Measurements from ENCODE around the gene NEDD4L.
A peak's percentile ranks its signal among the peaks of the same experiment; 100 is the strongest.
"Not testable (repeated sequence)": the region's sequence is repeated elsewhere in the genome, so short reads cannot be mapped to it uniquely, and the experiment has no call there.

Gene NEDD4L

DNA sequence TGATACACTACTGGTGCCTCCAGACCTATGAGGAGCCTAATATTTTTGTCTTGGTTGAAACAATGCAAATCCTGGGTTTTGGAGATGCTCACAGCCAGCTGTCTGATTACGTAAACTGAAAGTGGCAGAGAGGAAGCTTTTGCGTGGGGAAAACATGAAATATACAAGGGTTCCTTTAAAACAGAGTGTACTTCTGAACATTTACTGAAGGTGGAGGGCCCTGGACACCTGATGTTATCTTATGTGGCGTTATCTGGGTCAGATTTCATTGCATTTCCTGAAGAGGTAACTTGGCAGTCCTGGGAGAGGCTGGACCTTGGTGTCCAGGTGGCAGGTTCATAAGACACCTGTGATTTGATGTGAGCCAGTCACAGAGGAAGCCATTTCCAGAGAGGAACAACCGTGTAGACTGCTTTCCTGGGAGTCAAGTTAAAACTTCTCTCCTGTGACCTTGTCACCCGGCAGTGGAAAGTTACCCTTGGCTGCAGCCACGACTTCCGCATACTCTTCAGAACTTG, 105.0 kb downstream of the NEDD4L start:
- no peak for DNase-seq

DNA sequence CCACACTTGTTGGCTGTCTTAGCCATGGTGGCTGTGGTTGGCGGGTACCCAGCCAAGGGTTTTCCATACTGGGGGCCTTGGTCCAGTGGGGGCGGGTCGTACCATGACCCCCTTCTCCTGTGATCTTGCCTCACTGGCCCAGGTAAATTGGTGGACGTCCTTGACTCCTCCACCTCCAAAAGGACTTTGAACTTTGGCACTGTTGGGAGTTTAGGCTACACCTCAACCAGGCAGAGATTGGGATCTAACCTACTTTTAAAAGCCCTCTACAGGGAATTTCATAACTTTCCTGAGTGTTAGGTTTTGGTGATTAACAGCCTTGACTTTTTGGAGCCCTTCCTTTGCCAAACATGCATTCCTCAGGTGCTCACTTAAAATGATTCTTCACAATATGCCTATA, 106.7 kb downstream of the NEDD4L start:
- DNase-seq, result no peak

DNA sequence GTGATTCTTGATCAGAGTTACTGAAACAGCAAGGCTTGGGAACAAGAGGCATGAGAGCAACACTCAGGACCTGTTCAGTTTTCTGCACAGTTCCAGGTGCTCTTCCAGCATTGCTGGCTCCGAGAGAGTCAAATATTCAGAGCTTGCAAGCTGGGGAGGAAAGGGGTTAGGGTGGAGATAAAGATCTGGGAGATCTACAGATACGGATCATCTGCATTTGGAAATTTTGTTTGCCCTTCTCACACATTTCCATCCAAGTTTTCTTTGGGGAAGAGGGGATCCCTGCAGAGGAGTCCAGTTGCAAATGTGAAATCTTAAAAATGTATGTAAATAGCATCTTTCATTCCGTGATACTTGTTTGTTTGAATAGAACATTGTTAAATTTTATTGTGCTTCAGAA, 108.2 kb downstream of the NEDD4L start:
- no peak for DNase-seq

DNA sequence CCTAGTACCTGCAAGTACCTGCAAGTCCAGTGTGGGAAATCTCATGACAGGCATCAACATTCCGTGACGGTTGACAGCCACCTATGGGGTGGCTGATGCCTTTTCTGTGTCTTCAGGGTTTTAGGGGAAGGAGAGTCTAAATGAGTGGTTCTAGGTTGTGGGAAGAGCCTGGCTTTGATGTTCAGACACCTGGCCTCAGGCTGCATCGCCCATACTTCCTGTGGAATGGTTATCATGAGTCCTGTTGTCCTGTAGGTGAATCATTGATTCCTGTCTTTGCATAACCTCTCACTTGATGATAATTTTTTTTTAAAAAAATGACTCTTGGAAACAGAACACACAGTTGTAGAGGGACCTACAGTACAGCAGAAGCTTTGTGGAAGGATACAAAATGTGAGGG, 108.9 kb downstream of the NEDD4L start:
- no peak for DNase-seq

DNA sequence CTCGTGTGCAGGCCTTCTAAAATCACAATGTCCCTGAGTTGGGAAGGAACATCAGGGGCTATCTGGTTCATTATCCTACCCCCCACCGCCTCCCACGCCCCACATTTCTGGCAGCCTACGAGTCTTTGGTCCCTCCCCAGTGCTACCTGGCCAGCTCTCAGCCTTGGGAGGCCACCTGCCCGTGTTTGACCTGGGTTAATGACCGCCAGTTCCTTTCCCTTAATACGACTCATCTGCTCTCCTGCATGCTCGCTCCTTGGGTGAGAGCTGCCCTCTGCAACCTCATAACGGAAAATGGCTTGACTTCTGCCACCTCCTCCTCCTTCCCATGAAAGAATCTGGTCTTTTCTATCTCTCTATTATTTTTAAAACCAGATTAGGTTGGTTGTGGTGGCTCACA, 112.5 kb downstream of the NEDD4L start:
- no peak for DNase-seq

DNA sequence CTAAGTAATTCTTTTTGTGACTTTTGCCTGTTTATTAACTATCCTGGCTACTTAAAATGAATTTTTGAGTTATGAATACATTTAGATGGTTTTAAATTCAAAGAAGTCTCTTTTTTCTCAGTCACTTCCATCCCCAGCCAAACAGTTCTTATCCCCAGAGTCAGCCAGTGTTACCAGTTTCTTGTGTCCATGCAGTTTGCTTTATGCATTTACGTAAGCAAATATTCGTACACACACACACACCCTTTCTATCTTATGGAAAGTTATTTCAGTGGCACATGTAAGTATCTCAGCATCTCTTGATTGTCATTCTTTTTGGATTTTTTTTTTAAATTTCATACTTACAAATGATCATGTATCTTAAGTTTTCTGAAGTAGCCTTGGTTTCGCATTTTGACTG, 113.2 kb downstream of the NEDD4L start:
- DNase-seq, result no peak

DNA sequence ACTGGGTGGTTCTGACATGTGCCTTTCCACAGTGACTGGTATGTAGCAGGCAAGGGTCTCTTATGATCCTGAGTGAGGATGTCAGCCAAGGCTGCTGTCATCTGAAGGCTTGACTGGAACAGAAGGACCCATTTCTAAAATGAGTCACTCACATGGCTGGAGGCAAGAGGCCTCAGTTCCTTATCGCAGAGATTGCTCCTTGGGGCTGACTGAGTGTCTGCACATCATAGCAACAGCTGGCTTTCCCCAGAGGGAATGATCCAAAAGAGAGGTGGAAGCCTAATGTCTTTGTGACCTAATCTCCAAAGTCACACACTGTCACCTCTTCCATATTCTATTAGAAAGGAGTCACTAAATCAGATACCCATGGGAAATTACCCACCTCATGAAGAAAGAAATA, 114.0 kb downstream of the NEDD4L start:
- no peak for DNase-seq

DNA sequence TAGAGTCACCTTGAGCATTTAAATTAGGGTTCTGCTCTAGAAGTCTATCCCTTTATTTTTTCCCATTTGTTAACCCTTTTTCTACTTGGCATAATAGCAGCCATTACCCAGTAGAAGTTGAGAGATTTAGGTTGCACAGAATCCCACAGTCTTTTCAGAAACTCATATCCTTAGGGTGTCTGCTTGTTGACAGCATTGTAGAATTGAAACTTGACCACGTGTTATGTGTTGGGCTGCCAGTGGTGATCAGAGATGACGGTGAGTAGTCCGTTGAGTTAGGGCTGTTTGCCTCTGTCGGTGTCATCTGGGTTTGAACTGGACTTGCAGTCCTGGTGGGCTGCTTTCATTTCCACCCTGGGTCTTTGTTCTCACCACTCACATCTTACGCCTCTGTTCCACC, 114.4 kb downstream of the NEDD4L start:
- DNase-seq, result no peak

DNA sequence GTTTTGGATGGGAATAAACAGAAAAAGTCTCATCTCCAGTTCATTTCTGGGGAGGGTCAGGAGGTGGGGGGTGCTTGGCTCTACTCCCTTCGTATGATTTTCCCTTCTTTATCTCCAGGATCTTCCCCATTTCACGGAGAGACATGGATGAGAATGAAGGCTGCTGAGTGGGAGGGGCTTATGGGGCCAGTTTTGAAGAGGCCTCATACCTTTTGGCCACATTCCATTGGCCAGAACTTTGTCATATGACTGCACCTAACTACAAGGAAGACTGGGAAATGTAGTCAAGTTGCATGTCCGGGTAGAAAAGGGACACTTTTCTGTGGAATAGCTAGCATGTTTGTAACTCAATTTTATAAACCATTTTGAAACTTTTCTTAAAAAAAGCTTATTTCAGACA, 117.6 kb downstream of the NEDD4L start:
- no peak for DNase-seq

DNA sequence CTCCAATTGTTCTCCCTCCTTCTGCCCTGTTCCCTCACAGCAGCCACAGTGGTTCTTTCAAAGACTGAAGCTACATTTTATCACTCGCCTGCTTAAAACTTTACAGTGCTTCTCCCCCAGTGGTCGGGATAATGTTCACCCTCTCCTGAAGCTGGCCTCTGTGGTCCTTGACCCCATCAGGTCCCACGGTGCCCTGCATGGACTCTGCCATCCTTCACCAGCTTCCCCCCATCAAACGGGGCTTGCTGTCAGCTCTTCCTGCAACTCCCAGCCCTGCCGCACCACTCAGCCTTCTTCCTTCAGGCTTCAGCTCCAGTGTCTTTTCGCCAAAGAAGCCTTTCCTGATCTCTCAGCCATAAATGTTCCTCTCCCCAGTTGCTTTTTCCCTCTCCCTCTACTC, 118.1 kb downstream of the NEDD4L start:
- DNase-seq, result no peak

DNA sequence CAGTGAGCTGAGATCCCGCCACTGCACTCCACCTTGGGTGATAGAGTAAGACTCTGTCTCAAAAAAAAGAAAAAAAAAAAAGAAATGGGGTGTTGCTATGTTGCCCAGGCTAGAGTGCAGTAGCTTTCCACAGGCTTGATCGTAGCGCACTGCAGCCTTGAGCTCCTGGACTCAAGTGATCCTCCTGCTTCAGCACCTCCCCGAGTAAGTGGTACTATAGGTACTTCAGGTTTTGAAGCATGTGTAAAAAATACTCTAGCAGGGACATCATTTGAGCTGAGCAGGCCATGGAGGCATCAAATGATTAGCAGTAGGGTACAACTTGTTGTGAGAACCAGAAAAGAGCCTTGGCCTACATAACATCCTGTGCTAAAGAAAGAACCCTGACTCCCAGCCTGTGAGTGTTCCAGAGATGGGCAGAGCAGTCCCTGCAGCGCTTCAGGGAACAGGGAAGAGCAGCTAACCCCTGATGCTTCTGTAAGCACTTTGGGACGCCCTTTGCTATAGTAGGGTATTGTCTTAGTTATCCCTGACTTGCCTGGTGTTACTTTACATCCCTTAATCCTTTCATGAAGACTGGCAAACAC, 119.1 kb downstream of the NEDD4L start:
- no peak for DNase-seq

DNA sequence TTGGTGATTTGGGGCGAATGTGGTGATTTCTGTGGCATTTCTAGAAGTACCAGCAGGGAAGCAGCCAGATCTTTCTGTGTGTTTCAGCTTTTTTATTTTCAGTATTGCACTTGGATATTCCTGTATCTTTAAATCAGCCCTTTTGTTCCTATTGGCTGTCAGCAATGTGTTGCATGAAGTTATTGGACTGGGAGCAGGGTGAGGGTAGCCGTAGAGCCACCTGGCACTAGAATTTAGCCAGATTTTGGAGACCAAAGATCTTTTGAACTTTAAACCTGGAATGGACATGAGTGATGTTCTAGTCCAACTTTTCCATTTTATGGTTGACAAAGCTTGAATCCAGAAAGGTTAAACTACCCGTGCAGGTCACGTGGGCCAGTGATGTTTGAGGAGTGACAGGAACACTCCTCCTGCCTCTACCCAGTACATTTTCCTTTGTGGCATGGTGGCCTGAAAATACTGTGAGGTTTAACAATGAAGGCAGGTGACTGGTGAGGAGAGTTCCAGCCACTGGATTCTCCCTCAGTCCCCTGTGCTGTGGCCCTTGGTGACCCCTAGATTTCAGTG, 122.3 kb downstream of the NEDD4L start:
- DNase-seq, result no peak

DNA sequence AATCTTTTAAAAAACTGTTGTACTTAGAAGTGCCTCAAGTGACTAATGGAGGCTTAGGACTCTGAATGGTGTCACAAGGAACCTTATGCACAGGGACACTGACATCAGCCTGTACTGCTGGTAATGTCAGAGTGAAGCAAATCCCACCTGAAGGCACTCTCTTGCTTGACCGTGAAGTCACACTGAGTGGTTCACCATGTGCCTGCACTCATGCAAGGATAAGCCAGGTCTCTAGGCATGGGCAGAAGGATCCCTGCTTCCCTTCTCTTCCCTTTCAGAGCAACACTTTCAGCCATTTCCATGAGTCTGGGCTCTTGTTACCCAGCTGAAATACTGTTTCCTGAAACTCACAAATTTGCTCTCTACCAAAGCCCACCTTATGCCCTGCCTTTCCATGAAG, 123.0 kb downstream of the NEDD4L start:
- DNase-seq, result no peak

DNA sequence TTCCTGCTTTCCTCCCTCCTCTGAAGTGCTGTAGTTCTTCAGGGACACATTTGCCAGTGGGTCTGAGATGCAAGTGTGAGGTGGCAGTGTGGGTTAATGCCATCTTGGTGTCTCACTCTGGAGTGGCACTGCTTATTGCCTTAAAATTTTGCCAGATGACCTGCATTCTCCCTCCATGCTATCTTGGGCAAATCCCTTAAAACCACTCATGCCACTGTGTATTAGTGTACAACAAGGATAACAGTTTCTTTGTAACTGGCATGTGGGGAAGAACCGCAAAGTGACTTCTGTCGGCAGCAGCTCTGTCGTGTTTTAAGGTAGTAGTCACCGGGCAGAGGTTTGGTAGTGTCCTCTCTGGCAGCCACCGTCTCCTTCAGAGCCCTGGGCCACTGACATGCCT, 124.2 kb downstream of the NEDD4L start:
- DNase-seq, result no peak

DNA sequence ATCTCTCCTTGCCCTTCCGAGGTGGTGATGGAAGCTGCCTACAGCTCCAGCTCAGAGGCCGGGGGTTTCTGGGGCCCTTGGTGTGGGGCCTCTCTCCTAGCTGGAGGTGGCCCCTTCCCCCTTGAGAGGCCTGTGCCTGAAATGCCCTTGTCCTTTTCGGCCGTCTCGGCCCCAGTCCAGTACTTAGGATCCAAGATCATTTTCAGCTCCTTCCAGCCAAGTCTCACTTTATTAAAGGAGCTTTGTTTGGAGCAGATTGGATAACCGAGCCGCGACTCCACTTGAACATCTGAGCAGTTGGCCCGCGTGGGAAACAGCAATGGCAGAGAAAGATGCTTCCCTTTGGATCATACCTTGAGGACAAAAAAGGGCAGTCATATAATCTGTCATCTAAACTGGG, 125.0 kb downstream of the NEDD4L start:
- peak in 1 of 51 donors; percentile 8 for DNase-seq

DNA sequence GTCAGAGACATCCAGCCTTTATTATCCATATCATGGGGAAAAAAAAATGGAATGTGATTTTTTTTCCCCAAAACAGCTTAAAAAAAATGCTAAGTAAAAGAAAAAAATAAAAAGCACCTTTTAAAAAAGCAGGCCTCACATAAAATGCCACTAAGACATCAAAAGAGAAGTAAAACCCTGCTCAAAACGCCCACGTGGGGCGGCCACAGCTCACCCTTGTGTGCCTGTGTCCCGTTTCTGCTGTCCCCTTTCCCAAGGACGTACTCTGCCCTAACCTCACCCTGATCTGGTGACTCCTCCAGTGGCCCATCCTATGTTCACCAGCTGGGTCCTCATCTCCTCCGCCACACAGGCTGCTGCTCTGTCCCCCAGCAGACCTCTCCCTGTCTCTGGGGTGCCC, 125.4 kb downstream of the NEDD4L start:
- DNase-seq, result no peak

DNA sequence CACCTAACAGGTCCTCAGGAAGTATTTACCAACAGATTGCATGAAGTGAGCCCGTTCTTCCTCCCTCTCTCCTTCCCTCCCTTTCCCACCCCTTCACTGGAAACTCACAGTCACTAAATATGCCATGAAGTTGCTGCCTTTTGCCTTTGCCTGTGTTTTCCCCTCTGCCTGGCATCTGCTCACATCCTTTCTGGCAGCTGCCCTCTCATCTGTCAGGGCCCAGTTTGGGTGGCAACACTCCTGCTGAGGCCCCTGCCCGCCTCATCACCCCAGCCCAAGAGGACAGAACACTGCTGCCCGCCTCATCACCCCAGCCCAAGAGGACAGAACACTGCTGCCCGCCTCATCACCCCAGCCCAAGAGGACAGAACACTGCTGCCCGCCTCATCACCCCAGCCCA, 126.0 kb downstream of the NEDD4L start:
- DNase-seq, result not testable (repeated sequence)

DNA sequence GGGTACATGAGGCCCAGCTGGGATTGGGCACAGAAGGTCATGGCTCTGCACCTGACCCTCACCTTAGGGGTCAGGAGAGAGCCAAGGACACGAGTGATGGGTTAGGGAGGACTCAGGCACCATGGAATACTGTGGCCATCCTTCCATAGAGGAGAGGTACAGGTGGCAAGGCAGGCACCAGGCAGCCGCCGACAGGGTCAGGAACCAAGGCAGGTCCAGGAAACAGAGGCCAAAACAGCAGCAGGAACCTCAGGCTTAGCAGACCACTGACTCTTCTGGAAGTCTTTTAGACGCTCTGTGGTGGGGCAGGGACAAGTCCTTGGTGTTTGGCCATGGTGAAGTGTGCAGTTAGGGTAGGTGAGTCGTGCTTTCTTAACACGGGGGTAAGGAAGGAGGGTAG, 128.0 kb downstream of the NEDD4L start:
- DNase-seq, result no peak

DNA sequence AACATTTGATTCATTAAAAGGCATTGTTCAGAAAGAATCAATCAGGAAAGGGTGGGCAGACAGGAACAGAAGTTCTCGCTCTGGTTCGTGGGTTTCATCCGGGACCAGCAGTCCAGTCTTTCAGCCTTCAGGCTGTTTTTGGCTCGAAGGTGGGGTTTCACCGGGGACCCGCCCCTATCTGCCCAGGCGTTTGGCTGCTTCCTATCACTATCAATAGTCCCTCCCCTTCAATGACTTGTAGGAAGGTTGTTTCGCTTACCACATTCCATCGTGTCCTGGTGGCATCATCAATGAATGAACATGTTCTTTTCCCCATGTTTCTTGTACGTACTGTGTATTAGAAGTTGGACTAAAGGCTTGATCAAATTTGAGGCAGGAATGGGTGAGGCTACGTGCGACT, 130.3 kb downstream of the NEDD4L start:
- no peak for DNase-seq

DNA sequence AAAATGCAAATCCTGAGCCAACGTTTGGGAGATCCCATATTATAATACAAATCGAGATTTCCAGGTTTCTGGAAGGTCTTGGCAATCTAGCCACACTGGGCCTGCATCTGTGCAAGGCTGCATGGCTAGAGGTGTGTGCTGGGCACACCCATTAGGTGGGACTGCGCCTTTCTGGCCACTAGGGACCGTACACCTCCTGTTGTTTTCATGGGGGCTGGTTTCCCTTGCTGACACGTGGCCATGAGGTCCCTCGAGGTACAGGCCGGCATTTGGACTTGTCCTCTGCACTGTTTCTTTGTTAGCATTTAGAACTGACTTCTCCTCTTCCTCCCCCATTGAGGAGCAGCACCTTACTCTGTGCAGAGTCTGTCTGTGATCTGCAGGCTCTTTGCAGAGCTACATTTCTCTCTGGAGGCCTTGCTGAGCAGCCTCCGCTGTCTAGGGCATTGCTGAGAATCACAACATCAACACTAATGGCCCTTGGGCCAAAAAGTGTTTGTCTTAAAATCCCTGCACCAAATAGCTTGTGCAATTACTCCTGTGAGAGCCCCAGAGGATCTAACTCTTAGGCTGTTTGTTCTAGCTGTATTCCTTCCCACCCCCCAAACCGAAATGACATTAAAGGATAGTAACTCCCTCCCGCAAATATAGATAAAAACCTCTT, 131.2 kb downstream of the NEDD4L start:
- DNase-seq, result no peak

DNA sequence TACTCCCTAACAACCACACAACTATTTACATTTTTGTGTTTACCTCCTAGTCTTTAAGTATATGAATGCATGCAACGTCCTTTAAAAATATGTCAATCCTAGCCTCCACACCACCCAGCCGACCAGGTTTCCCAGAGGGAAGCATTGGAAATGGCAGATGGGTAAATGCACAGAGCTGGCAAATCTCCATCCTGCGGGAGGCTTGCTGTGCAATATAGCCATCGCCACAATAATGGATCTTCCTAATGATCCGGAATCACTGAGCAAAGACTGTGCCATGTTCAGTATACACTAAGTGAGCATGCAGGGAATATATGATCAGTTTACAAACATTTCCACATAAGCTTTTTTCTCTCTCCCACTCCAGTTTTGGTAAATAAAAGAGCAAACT, 131.8 kb downstream of the NEDD4L start:
- no peak for DNase-seq

DNA sequence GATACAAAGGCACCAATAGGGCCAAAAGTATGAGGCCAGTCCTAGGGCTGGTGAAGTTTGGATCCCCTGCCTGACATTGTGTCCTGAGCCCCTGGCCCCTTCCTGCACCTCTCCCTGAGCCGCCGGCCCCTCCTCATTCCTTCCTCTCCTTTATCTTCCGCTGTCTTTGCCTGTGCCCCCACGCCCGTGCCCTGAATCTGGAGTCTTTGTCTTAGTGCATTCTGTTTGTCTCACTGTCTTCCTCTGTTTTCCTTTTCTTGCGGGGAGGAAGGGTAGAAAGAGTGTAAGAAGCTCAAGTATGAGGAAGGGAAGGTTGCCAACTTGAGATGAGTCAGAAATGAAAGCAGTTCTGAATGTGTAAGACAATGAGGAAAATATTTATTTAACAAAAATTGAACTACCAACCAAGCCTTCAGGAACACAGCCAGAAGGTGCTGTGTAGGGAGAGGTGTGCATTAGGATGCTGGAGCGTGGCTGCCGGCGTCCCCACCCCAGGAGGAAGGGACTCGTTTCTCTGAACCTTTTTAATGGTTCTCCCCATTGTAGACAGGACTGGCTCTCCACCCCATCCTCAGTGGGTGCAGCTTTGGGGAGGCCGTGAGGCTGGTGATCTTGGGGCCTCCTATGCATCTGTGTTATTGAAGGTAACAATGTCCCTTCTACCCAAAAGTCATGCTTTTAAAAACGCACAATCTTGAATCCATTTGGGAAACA, 133.1 kb downstream of the NEDD4L start:
- peak in 1 of 51 donors; percentile 17 for DNase-seq

Data from hypothalamus (tissue), 51 donors.